Measurements from ENCODE around the gene CNR2.

DNA sequence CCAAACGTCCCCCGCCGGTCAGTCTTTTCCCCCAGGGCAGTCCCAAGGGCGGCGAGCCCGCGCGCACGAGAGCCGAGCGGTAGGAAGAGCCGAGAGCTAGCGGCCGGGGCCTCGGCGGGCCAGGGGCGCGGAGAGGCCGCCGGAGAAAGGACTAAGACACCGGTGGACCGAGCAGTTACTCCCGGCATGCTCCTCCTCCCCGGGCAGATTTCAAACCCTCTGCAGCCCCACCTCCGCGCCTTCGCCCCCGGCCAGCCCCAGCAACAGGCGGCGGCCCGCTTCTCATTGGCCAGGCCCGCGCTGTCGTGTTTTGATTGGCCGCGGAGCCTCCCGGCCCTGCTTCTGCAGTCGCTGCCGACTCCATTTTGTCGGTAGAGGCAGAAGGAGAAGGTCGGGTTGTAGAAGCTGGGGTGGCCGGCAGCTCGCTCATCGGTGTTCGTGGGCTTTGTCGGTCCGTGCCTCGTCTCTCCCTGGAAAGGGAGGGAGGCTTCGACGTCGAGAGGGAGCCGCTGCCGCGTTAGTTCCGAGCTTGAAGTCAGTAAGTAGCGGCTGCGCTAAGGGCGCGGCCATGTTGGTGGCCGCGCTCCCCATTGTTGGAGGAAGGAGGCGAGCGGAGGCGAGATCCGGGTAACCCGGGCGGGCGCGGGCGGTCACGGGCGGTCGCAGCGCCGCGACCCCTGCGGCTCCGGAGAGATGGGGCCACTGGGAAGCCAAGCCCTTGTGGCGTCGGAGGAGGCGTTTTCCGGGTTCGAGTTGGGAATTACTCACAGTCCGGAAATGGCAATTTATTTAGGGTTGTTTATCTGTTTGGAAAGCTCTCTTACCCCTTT is 46.5 kb upstream of the CNR2 start, which contains the start of gene PNRC2:
- TF ChIP-seq, protein P1, sequence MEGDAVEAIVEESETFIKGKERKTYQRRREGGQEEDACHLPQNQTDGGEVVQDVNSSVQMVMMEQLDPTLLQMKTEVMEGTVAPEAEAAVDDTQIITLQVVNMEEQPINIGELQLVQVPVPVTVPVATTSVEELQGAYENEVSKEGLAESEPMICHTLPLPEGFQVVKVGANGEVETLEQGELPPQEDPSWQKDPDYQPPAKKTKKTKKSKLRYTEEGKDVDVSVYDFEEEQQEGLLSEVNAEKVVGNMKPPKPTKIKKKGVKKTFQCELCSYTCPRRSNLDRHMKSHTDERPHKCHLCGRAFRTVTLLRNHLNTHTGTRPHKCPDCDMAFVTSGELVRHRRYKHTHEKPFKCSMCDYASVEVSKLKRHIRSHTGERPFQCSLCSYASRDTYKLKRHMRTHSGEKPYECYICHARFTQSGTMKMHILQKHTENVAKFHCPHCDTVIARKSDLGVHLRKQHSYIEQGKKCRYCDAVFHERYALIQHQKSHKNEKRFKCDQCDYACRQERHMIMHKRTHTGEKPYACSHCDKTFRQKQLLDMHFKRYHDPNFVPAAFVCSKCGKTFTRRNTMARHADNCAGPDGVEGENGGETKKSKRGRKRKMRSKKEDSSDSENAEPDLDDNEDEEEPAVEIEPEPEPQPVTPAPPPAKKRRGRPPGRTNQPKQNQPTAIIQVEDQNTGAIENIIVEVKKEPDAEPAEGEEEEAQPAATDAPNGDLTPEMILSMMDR (IDR thresholded peaks at IDR 0.05; ENCODE audit: low read length), result no peak
- TF ChIP-seq EZH2 (IDR thresholded peaks at IDR 0.05; ENCODE audit: borderline replicate concordance, low read length), result no peak
